Inflammatory macrophage treated with lipopolysaccharide for 4 hours (primary cell): ENCODE results near the gene PRKCQ.
A peak's percentile ranks its signal among the peaks of the same experiment; 100 is the strongest.
"Not testable (repeated sequence)": the region's sequence is repeated elsewhere in the genome, so short reads cannot be mapped to it uniquely, and the experiment has no call there.

Experiments used
- DNase-seq: peaks from one replicate; pipeline ENCODE4 v3.0.0-alpha.2; 2020

Gene PRKCQ

GRCh38 chr10:6401558-6402348 lies 178.3 kb downstream of the PRKCQ start:
- peak; percentile 89 for DNase-seq

- DNase-seq, result peak; percentile 62
Measured at GRCh38 chr10:6400821-6401465, 179.1 kb downstream of the PRKCQ start.

GRCh38 chr10:6400331-6400730 lies 179.7 kb downstream of the PRKCQ start:
- peak; percentile 84 for DNase-seq

GRCh38 chr10:6399879-6400278 lies 180.2 kb downstream of the PRKCQ start:
- DNase-seq, result no peak

GRCh38 chr10:6399231-6399741 lies 180.8 kb downstream of the PRKCQ start:
- peak; percentile 90 for DNase-seq

GRCh38 chr10:6398399-6398798 lies 181.7 kb downstream of the PRKCQ start:
- peak; percentile 89 for DNase-seq

GRCh38 chr10:6396652-6397051 lies 183.4 kb downstream of the PRKCQ start:
- peak; percentile 98 for DNase-seq

- DNase-seq, result peak; percentile 40
Measured at GRCh38 chr10:6396226-6396625, 183.8 kb downstream of the PRKCQ start.

- DNase-seq, result peak; percentile 84
Measured at GRCh38 chr10:6395606-6396005, 184.5 kb downstream of the PRKCQ start.

- DNase-seq, result no peak
Measured at GRCh38 chr10:6394084-6394483, 186.0 kb downstream of the PRKCQ start.

GRCh38 chr10:6393168-6393567 lies 186.9 kb downstream of the PRKCQ start:
- DNase-seq, result no peak

GRCh38 chr10:6390213-6390845 lies 189.7 kb downstream of the PRKCQ start:
- peak; percentile 77 for DNase-seq

- no peak for DNase-seq
Measured at GRCh38 chr10:6388261-6388893, 191.7 kb downstream of the PRKCQ start.

GRCh38 chr10:6386960-6387359 lies 193.1 kb downstream of the PRKCQ start:
- DNase-seq, result no peak

- peak; percentile 67 for DNase-seq
Measured at GRCh38 chr10:6386346-6386745, 193.7 kb downstream of the PRKCQ start.

- DNase-seq, result peak; percentile 71
Measured at GRCh38 chr10:6385665-6386064, 194.4 kb downstream of the PRKCQ start.

- DNase-seq, result no peak
Measured at GRCh38 chr10:6384847-6385246, 195.2 kb downstream of the PRKCQ start.

GRCh38 chr10:6384031-6384430 lies 196.0 kb downstream of the PRKCQ start:
- no peak for DNase-seq

- no peak for DNase-seq
Measured at GRCh38 chr10:6383096-6383812, 196.8 kb downstream of the PRKCQ start.

GRCh38 chr10:6382081-6382480 lies 198.0 kb downstream of the PRKCQ start:
- DNase-seq, result peak; percentile 70

- not testable (repeated sequence) for DNase-seq
Measured at GRCh38 chr10:6380478-6380877, 199.6 kb downstream of the PRKCQ start.

- DNase-seq, result no peak
Measured at GRCh38 chr10:6379015-6379776, 200.9 kb downstream of the PRKCQ start.
